ENCODE results near the gene OR8D1. TPM values are rescaled to one million over a fixed set of nuclear protein-coding genes. Genes with fewer than 3 reads are reported as not detected.

OR8D1 gene
- total RNA-seq, 1 experiment from 2014 or later = not detected

DNA sequence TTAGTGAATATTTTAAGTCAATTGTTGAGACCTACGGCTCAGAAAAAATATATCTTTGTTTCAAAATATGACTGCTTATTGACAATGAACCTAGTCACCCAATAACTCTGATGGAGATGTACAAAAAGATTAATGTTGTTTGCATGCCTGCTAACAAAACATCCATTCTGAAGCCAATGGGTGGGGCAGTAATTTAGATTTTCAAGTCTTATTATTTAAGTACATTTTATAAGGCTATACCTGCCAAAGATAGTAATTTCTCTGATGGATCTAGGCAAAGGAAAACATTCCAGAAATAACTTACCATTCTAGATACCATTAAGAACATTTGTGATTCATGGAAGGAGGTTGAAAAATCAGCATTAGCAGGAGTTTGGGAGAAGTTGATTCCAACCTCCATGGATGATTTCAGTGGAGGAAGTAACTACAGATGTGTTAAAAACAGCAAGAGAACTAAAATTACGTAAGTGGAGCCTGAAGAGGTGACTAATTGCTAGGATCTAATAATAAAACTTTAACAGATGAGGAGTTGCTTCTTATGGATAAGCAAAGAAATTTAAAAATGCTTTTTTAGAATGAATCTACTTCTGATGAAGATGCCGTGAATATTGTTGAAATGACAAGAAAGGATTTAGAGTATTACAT, 32.7 kb upstream of the OR8D1 start:
- H3K27me3 ChIP-seq (ENCODE audit: control insufficient read depth, insufficient read depth, low read length) = no peaks in the 10 kb centered on the region
- intact Hi-C loops (cut with micrococcal nuclease; ENCODE audit: unreplicated experiment) (no loop called here), in situ Hi-C loops (cut with HindIII; ENCODE audit: low pct_unique_long_range_greater_than_20kb, low sequenced_read_pairs) (no loop called here)
- H3K36me3 ChIP-seq (ENCODE audit: control insufficient read depth, insufficient read depth, low read length) = no peaks in the 10 kb centered on the region
- no peak overlapping the region for H3K4me3 ChIP-seq (ENCODE audit: low read depth in 2 of 2, low read length in 2 of 2)
- H3K27ac ChIP-seq (ENCODE audit: low read length) = no peak overlapping the region
- no peaks in the 10 kb centered on the region for H3K9me3 ChIP-seq (ENCODE audit: control insufficient read depth, insufficient read depth, low read depth, low read length)
- no peaks in the 10 kb centered on the region for H3K4me1 ChIP-seq (ENCODE audit: control insufficient read depth, insufficient read depth, low read length)
- ChIA-PET CTCF (no interaction called here), POLR2A (no interaction called here)
- no peak for ATAC-seq
- no TSS peak for BruUV-seq (replicated peaks)
- TF ChIP-seq TCF7L2 (IDR thresholded peaks at IDR 0.05; ENCODE audit: low read depth, low read length) (no peak), POLR2AphosphoS5 (IDR thresholded peaks at IDR 0.05; ENCODE audit: low read depth, low read length) (no peak), SIN3A (IDR thresholded peaks at IDR 0.05; ENCODE audit: borderline replicate concordance, insufficient read depth, low read depth, low read length) (no peak), REST (IDR thresholded peaks at IDR 0.05; ENCODE audit: insufficient read depth in 1 of 2, low read depth in 2 of 2, low read length in 1 of 2) (no peak)
- TF ChIP-seq, protein P1, sequence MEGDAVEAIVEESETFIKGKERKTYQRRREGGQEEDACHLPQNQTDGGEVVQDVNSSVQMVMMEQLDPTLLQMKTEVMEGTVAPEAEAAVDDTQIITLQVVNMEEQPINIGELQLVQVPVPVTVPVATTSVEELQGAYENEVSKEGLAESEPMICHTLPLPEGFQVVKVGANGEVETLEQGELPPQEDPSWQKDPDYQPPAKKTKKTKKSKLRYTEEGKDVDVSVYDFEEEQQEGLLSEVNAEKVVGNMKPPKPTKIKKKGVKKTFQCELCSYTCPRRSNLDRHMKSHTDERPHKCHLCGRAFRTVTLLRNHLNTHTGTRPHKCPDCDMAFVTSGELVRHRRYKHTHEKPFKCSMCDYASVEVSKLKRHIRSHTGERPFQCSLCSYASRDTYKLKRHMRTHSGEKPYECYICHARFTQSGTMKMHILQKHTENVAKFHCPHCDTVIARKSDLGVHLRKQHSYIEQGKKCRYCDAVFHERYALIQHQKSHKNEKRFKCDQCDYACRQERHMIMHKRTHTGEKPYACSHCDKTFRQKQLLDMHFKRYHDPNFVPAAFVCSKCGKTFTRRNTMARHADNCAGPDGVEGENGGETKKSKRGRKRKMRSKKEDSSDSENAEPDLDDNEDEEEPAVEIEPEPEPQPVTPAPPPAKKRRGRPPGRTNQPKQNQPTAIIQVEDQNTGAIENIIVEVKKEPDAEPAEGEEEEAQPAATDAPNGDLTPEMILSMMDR (IDR thresholded peaks at IDR 0.05) = no peak
- DNase-seq (ENCODE audit: low read depth, low spot score) = no peak

DNA sequence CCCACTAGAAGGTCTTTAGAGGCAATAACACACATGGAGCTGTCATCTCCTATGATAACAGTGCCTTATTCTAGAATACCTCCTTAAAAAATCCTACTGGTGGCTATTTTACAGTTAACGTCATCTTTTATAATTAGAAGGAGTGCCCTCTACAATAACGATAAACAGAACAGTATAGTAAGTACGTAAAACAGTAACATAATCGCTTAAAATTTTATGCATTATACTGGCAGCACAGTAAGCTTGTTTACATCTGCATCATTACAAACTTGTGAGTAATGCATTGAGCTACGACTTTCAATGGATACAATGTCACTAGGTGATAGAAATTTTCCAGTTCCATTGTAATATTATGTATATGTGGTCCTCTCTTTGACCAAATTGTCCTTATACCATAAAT, 30.6 kb upstream of the OR8D1 start:
- DNase-seq (ENCODE audit: low read depth, low spot score) (no peak), ATAC-seq (no peak)
- Histone ChIP-seq H3K36me3 (ENCODE audit: control insufficient read depth, insufficient read depth, low read length) (no peaks in the 10 kb centered on the region), H3K4me1 (ENCODE audit: control insufficient read depth, insufficient read depth, low read length) (no peaks in the 10 kb centered on the region), H3K27me3 (ENCODE audit: control insufficient read depth, insufficient read depth, low read length) (no peaks in the 10 kb centered on the region), H3K4me3 (ENCODE audit: low read depth in 2 of 2, low read length in 2 of 2) (no peak overlapping the region), H3K27ac (ENCODE audit: low read length) (no peak overlapping the region), H3K9me3 (ENCODE audit: control insufficient read depth, insufficient read depth, low read depth, low read length) (no peaks in the 10 kb centered on the region)
- intact Hi-C loops (cut with micrococcal nuclease; ENCODE audit: unreplicated experiment) (no loop called here), in situ Hi-C loops (cut with HindIII; ENCODE audit: low pct_unique_long_range_greater_than_20kb, low sequenced_read_pairs) (no loop called here)
- TF ChIP-seq POLR2AphosphoS5 (IDR thresholded peaks at IDR 0.05; ENCODE audit: low read depth, low read length) (no peak), SIN3A (IDR thresholded peaks at IDR 0.05; ENCODE audit: borderline replicate concordance, insufficient read depth, low read depth, low read length) (no peak), REST (IDR thresholded peaks at IDR 0.05; ENCODE audit: insufficient read depth in 1 of 2, low read depth in 2 of 2, low read length in 1 of 2) (no peak), TCF7L2 (IDR thresholded peaks at IDR 0.05; ENCODE audit: low read depth, low read length) (no peak)
- TF ChIP-seq, protein P1 (IDR thresholded peaks at IDR 0.05) = no peak
- ChIA-PET CTCF (no interaction called here), POLR2A (interaction anchor here (0.5 kb wide), 1 partner anchor 22 kb away, joined by 3 read pairs; no protein-coding TSS in a partner anchor)
- no TSS peak for BruUV-seq (replicated peaks)
